Neuron (in vitro differentiated cells): ENCODE results near the gene BNC2.

Experiments used
- H2AFZ ChIP-seq: one replicate; pipeline ENCODE4 v1.6.1; 2013; ENCODE audit warnings: low read depth, mild to moderate bottlenecking, inconsistent platforms, low read length, moderate library complexity
- H3K27me3 ChIP-seq: one replicate; pipeline ENCODE4 v1.6.1; 2013; ENCODE audit warnings: low read length; ENCODE audit not compliant: insufficient read depth
- H3K36me3 ChIP-seq: one replicate; pipeline ENCODE4 v1.6.1; 2013; ENCODE audit warnings: low read length; ENCODE audit not compliant: insufficient read depth
- H3K4me1 ChIP-seq: one replicate; pipeline ENCODE4 v1.6.1; 2013; ENCODE audit warnings: low read length; ENCODE audit not compliant: insufficient read depth
- H3K4me3 ChIP-seq: 2 replicates; pipeline ENCODE4 v1.5.1; 2013; ENCODE audit warnings: mild to moderate bottlenecking, low read length, moderate library complexity
- H3K9me3 ChIP-seq: one replicate; pipeline ENCODE4 v1.6.1; 2013; ENCODE audit warnings: low read length

BNC2 gene

GRCh38 chr9:16615451-16615850 is 255.0 kb downstream of the BNC2 start:
- H3K36me3 ChIP-seq = no peaks in the 10 kb centered on the region
- no peaks in the 10 kb centered on the region for H3K9me3 ChIP-seq
- no peaks in the 10 kb centered on the region for H3K27me3 ChIP-seq
- H2AFZ ChIP-seq = no peak overlapping the region
- H3K4me3 ChIP-seq = no peak overlapping the region
- H3K4me1 ChIP-seq = peaks cover 3% of the 10 kb centered on the region

GRCh38 chr9:16613605-16614004 is 256.9 kb downstream of the BNC2 start:
- H3K9me3 ChIP-seq = no peaks in the 10 kb centered on the region
- no peak overlapping the region for H3K4me3 ChIP-seq
- no peaks in the 10 kb centered on the region for H3K27me3 ChIP-seq
- no peaks in the 10 kb centered on the region for H3K4me1 ChIP-seq
- no peaks in the 10 kb centered on the region for H3K36me3 ChIP-seq
- H2AFZ ChIP-seq = no peak overlapping the region

- Histone ChIP-seq H3K4me3 (no peak overlapping the region), H3K27me3 (no peaks in the 10 kb centered on the region), H3K4me1 (no peaks in the 10 kb centered on the region), H3K36me3 (no peaks in the 10 kb centered on the region), H2AFZ (no peak overlapping the region), H3K9me3 (no peaks in the 10 kb centered on the region)
These were observed 257.4 kb downstream of the BNC2 start for GRCh38 chr9:16613051-16613450.

- H3K9me3 ChIP-seq = no peaks in the 10 kb centered on the region
- no peak overlapping the region for H3K4me3 ChIP-seq
- no peak overlapping the region for H2AFZ ChIP-seq
- H3K4me1 ChIP-seq = no peaks in the 10 kb centered on the region
- no peaks in the 10 kb centered on the region for H3K36me3 ChIP-seq
- H3K27me3 ChIP-seq = no peaks in the 10 kb centered on the region
These were observed 257.8 kb downstream of the BNC2 start for GRCh38 chr9:16612627-16613026.

GRCh38 chr9:16611983-16612382 is 258.5 kb downstream of the BNC2 start:
- H3K27me3 ChIP-seq = no peaks in the 10 kb centered on the region
- H3K4me3 ChIP-seq = no peak overlapping the region
- H2AFZ ChIP-seq = no peak overlapping the region
- H3K4me1 ChIP-seq = no peaks in the 10 kb centered on the region
- no peaks in the 10 kb centered on the region for H3K9me3 ChIP-seq
- H3K36me3 ChIP-seq = no peaks in the 10 kb centered on the region

- no peaks in the 10 kb centered on the region for H3K4me1 ChIP-seq
- no peaks in the 10 kb centered on the region for H3K27me3 ChIP-seq
- H2AFZ ChIP-seq = no peak overlapping the region
- no peak overlapping the region for H3K4me3 ChIP-seq
- no peaks in the 10 kb centered on the region for H3K9me3 ChIP-seq
- no peaks in the 10 kb centered on the region for H3K36me3 ChIP-seq
These were observed 259.5 kb downstream of the BNC2 start for GRCh38 chr9:16611001-16611400.

- H3K36me3 ChIP-seq = no peaks in the 10 kb centered on the region
- H2AFZ ChIP-seq = no peak overlapping the region
- H3K4me3 ChIP-seq = no peak overlapping the region
- no peaks in the 10 kb centered on the region for H3K4me1 ChIP-seq
- no peaks in the 10 kb centered on the region for H3K27me3 ChIP-seq
- H3K9me3 ChIP-seq = no peaks in the 10 kb centered on the region
These were observed 259.9 kb downstream of the BNC2 start for GRCh38 chr9:16610538-16610937.

GRCh38 chr9:16608906-16609305 is 261.6 kb downstream of the BNC2 start:
- no peaks in the 10 kb centered on the region for H3K4me1 ChIP-seq
- no peak overlapping the region for H2AFZ ChIP-seq
- no peaks in the 10 kb centered on the region for H3K36me3 ChIP-seq
- no peak overlapping the region for H3K4me3 ChIP-seq
- H3K27me3 ChIP-seq = no peaks in the 10 kb centered on the region
- no peaks in the 10 kb centered on the region for H3K9me3 ChIP-seq

- Histone ChIP-seq H3K27me3 (no peaks in the 10 kb centered on the region), H2AFZ (no peak overlapping the region), H3K4me3 (no peak overlapping the region)
These were observed 268.0 kb downstream of the BNC2 start for GRCh38 chr9:16602494-16602893.

GRCh38 chr9:16601991-16602390 is 268.5 kb downstream of the BNC2 start:
- Histone ChIP-seq H3K36me3 (no peaks in the 10 kb centered on the region), H3K27me3 (no peaks in the 10 kb centered on the region), H3K4me1 (no peaks in the 10 kb centered on the region), H2AFZ (no peak overlapping the region), H3K9me3 (no peaks in the 10 kb centered on the region), H3K4me3 (no peak overlapping the region)

More at GRCh38 chr9:16602494-16602893, 268.0 kb downstream of the BNC2 start:
- H3K36me3 ChIP-seq = no peaks in the 10 kb centered on the region
- H3K4me1 ChIP-seq = no peaks in the 10 kb centered on the region
- no peaks in the 10 kb centered on the region for H3K9me3 ChIP-seq

GRCh38 chr9:16598316-16598715 is 272.2 kb downstream of the BNC2 start:
- H3K4me1 ChIP-seq = no peaks in the 10 kb centered on the region
- no peak overlapping the region for H2AFZ ChIP-seq
- no peak overlapping the region for H3K4me3 ChIP-seq
- no peaks in the 10 kb centered on the region for H3K9me3 ChIP-seq
- H3K36me3 ChIP-seq = no peaks in the 10 kb centered on the region
- H3K27me3 ChIP-seq = no peaks in the 10 kb centered on the region

- Histone ChIP-seq H3K36me3 (no peaks in the 10 kb centered on the region), H3K4me1 (no peaks in the 10 kb centered on the region), H3K9me3 (no peaks in the 10 kb centered on the region), H3K27me3 (no peaks in the 10 kb centered on the region), H2AFZ (no peak overlapping the region), H3K4me3 (no peak overlapping the region)
These were observed 273.3 kb downstream of the BNC2 start for GRCh38 chr9:16597136-16597535.

GRCh38 chr9:16595227-16595626 is 275.2 kb downstream of the BNC2 start:
- Histone ChIP-seq H3K27me3 (no peaks in the 10 kb centered on the region), H3K9me3 (no peaks in the 10 kb centered on the region), H3K36me3 (no peaks in the 10 kb centered on the region), H3K4me1 (no peaks in the 10 kb centered on the region), H3K4me3 (no peak overlapping the region), H2AFZ (no peak overlapping the region)

GRCh38 chr9:16594787-16595186 is 275.7 kb downstream of the BNC2 start:
- Histone ChIP-seq H3K4me1 (no peaks in the 10 kb centered on the region), H3K4me3 (no peak overlapping the region), H2AFZ (no peak overlapping the region), H3K9me3 (no peaks in the 10 kb centered on the region), H3K27me3 (no peaks in the 10 kb centered on the region), H3K36me3 (no peaks in the 10 kb centered on the region)
